HG02610 (cell line): ENCODE measurements around the gene ADCK1.
"Not testable (repeated sequence)": the region's sequence is repeated elsewhere in the genome, so short reads cannot be mapped to it uniquely, and the experiment has no call there.

Experiments
- ATAC-seq: cut with Tn5 transposase; IDR thresholded peaks from one replicate; pipeline ENCODE4 v1.9.1; 2021; ENCODE audit warnings: mild to moderate bottlenecking, moderate library complexity; ENCODE audit not compliant: unreplicated experiment

The ADCK1 gene

GRCh38 chr14:77799863-77800730 lies at the start of gene ADCK1:
ADCK1 (plus strand) TSS chr14:77800109; CDS start chr14:77818979, 18,870 bp downstream.
- peak; percentile 95 for ATAC-seq

GRCh38 chr14:77752266-77752665 lies 47.6 kb upstream of the ADCK1 start:
- no peak for ATAC-seq

- no peak for ATAC-seq
Measured at GRCh38 chr14:77752799-77753516, 47.0 kb upstream of the ADCK1 start.

- peak; percentile 92 for ATAC-seq
Measured at GRCh38 chr14:77760381-77761204, 39.3 kb upstream of the ADCK1 start, which contains the start of gene SNW1. SNW1 (minus strand) TSS chr14:77761156; CDS start chr14:77761127, 29 bp downstream.

- ATAC-seq = peak; percentile 10
Measured at GRCh38 chr14:77761205-77761931, 38.5 kb upstream of the ADCK1 start.

GRCh38 chr14:77763316-77763715 lies 36.6 kb upstream of the ADCK1 start:
- ATAC-seq = no peak

GRCh38 chr14:77763978-77764377 lies 35.9 kb upstream of the ADCK1 start:
- ATAC-seq = no peak

GRCh38 chr14:77768442-77769069 lies 31.4 kb upstream of the ADCK1 start:
- not testable (repeated sequence) for ATAC-seq

- ATAC-seq = not testable (repeated sequence)
Measured at GRCh38 chr14:77773966-77774365, 25.9 kb upstream of the ADCK1 start.

GRCh38 chr14:77782202-77782601 lies 17.7 kb upstream of the ADCK1 start:
- ATAC-seq = no peak

GRCh38 chr14:77786148-77786547 lies 13.8 kb upstream of the ADCK1 start:
- no peak for ATAC-seq

GRCh38 chr14:77790566-77791224 lies 9.2 kb upstream of the ADCK1 start:
- no peak for ATAC-seq

- no peak for ATAC-seq
Measured at GRCh38 chr14:77791225-77791600, 8.7 kb upstream of the ADCK1 start.

- ATAC-seq = not testable (repeated sequence)
Measured at GRCh38 chr14:77793255-77793654, 6.7 kb upstream of the ADCK1 start.

GRCh38 chr14:77794357-77794756 lies 5.6 kb upstream of the ADCK1 start:
- no peak for ATAC-seq

- ATAC-seq = not testable (repeated sequence)
Measured at GRCh38 chr14:77799456-77799855, 453 bp upstream of the ADCK1 start.

GRCh38 chr14:77800814-77801213 lies 905 bp downstream of the ADCK1 start:
- ATAC-seq = no peak

- no peak for ATAC-seq
Measured at GRCh38 chr14:77804592-77804991, 4.7 kb downstream of the ADCK1 start.

GRCh38 chr14:77805706-77806105 lies 5.8 kb downstream of the ADCK1 start:
- no peak for ATAC-seq
